ENCODE data around the gene TMEM175. TPM values are rescaled to one million over a fixed set of nuclear protein-coding genes. Genes with fewer than 3 reads are reported as not detected.

The TMEM175 gene
- total RNA-seq, 120 experiments from 2014 or later = 25.9 to 119 (median 61.7) TPM

Other genes with a start within 250 kb of the TMEM175 start
- gene SLC49A3, start 243.3 kb upstream of the TMEM175 start, total RNA-seq = 10 to 100 TPM in 10 of 120 experiments, 1 to 10 TPM in 110; 2.7 to 12.4 (median 5.8) TPM
- gene PCGF3, start 226.6 kb upstream of the TMEM175 start, total RNA-seq = 10 to 100 TPM; 32.0 to 54.7 (median 45.0) TPM
- gene CPLX1, start 106.3 kb upstream of the TMEM175 start, total RNA-seq = 100 to 1,000 TPM in 117 of 120 experiments, 10 to 100 TPM in 3; 50.4 to 376 (median 222) TPM
- gene GAK, start 144 bp upstream of the TMEM175 start, total RNA-seq = 100 to 1,000 TPM in 105 of 120 experiments, 10 to 100 TPM in 15; 72.0 to 173 (median 115) TPM
- gene DGKQ, start 41.1 kb downstream of the TMEM175 start, total RNA-seq = 10 to 100 TPM; 13.3 to 31.8 (median 23.2) TPM
- gene IDUA, start 54.6 kb downstream of the TMEM175 start, total RNA-seq = 10 to 100 TPM; 25.5 to 80.1 (median 43.3) TPM
- 1 to 10 TPM in 104 of 120 experiments, under 1 TPM in 16; 0.53 to 4.6 (median 1.6) TPM for gene SLC26A1, start 60.9 kb downstream of the TMEM175 start, total RNA-seq
- 100 to 1,000 TPM in 1 of 120 experiments, 10 to 100 TPM in 119; 18.7 to 109 (median 38.4) TPM for gene FGFRL1, start 79.2 kb downstream of the TMEM175 start, total RNA-seq
- gene RNF212, start 181.1 kb downstream of the TMEM175 start, total RNA-seq = 10 to 100 TPM in 6 of 120 experiments, 1 to 10 TPM in 113, under 1 TPM in 1; 0.96 to 14.7 (median 5.2) TPM
- 10 to 100 TPM in 84 of 120 experiments, 1 to 10 TPM in 36; 1.9 to 49.7 (median 13.0) TPM for gene SPON2, start 240.1 kb downstream of the TMEM175 start, total RNA-seq

All from dorsolateral prefrontal cortex (tissue), 118 donors.